Measurements from ENCODE around the gene CRTC3. TPM values are rescaled to one million over a fixed set of nuclear protein-coding genes. Genes with fewer than 3 reads are reported as not detected.

Gene CRTC3
- total RNA-seq, 1 donor from 2014 or later = 21.4 TPM

DNA sequence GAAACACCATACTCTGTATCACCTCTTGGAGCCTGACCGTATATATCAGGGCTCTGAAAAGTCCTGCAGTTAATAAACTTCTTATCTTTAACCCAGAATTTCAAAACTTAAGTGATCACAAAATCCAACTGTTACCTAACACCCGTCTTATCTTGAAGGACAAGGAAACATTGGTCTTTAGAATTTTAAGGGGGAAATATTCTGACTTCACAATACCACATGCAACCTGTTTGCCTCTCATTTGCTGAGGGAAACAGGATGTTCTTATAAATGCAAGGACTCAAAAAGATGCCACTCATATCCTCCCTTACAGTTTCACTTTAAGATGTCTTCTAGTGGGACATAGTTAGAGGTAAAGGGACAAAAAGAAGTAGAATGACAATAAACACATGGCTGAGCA lies 67.9 kb downstream of the CRTC3 start:
- H3K27me3 ChIP-seq (ENCODE audit: insufficient read depth, low read length) = no peaks in the 10 kb centered on the region
- H2AFZ ChIP-seq (ENCODE audit: low read depth, low read length) = no peak overlapping the region
- Mint-ChIP-seq H3K9me3 (ENCODE audit: unreplicated experiment) (no peaks in the 10 kb centered on the region), H3K36me3 (ENCODE audit: low read depth, unreplicated experiment) (peaks cover 17% of the 10 kb centered on the region), H3K4me3 (ENCODE audit: unreplicated experiment) (no peak overlapping the region), H3K27ac (ENCODE audit: unreplicated experiment) (no peak overlapping the region), H3K4me1 (ENCODE audit: low read depth, unreplicated experiment) (peaks cover 4% of the 10 kb centered on the region), H3K27me3 (ENCODE audit: low read depth, unreplicated experiment) (no peaks in the 10 kb centered on the region)
- no peak overlapping the region for H3K4me2 ChIP-seq (ENCODE audit: low read length)
- H3K9ac ChIP-seq (ENCODE audit: low read length) = no peak overlapping the region
- no peak overlapping the region for H3K4me3 ChIP-seq (ENCODE audit: insufficient read depth, low read depth, low read length)
- H4K20me1 ChIP-seq (ENCODE audit: insufficient read depth, low read length) = peaks cover 17% of the 10 kb centered on the region
- no peak for DNase-seq (ENCODE audit: low read depth)
- no peaks in the 10 kb centered on the region for H3K9me3 ChIP-seq (ENCODE audit: insufficient read depth, low read depth, low read length)
- no peaks in the 10 kb centered on the region for H3K79me2 ChIP-seq (ENCODE audit: insufficient read depth, low read length)
- no peak for FAIRE-seq
- no peak overlapping the region for H3K27ac ChIP-seq (ENCODE audit: low read depth, low read length)
- H3K36me3 ChIP-seq (ENCODE audit: insufficient read depth, low read length) = no peaks in the 10 kb centered on the region
- TF ChIP-seq, protein P1, sequence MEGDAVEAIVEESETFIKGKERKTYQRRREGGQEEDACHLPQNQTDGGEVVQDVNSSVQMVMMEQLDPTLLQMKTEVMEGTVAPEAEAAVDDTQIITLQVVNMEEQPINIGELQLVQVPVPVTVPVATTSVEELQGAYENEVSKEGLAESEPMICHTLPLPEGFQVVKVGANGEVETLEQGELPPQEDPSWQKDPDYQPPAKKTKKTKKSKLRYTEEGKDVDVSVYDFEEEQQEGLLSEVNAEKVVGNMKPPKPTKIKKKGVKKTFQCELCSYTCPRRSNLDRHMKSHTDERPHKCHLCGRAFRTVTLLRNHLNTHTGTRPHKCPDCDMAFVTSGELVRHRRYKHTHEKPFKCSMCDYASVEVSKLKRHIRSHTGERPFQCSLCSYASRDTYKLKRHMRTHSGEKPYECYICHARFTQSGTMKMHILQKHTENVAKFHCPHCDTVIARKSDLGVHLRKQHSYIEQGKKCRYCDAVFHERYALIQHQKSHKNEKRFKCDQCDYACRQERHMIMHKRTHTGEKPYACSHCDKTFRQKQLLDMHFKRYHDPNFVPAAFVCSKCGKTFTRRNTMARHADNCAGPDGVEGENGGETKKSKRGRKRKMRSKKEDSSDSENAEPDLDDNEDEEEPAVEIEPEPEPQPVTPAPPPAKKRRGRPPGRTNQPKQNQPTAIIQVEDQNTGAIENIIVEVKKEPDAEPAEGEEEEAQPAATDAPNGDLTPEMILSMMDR (IDR thresholded peaks at IDR 0.05; ENCODE audit: insufficient read depth, low read depth, low read length) = no peak
- no peak for TF ChIP-seq EZH2 (IDR thresholded peaks at IDR 0.05; ENCODE audit: insufficient read depth, low read length)
- peaks cover 1% of the 10 kb centered on the region for H3K4me1 ChIP-seq (ENCODE audit: insufficient read depth, low read length)

GRCh38 chr15:90598031-90598577 lies 68.4 kb downstream of the CRTC3 start:
- Histone ChIP-seq H4K20me1 (ENCODE audit: insufficient read depth, low read length) (peaks cover 17% of the 10 kb centered on the region), H3K36me3 (ENCODE audit: insufficient read depth, low read length) (no peaks in the 10 kb centered on the region), H3K4me1 (ENCODE audit: insufficient read depth, low read length) (no peaks in the 10 kb centered on the region), H3K9me3 (ENCODE audit: insufficient read depth, low read depth, low read length) (no peaks in the 10 kb centered on the region), H3K4me2 (ENCODE audit: low read length) (no peak overlapping the region), H3K9ac (ENCODE audit: low read length) (no peak overlapping the region), H3K79me2 (ENCODE audit: insufficient read depth, low read length) (no peaks in the 10 kb centered on the region), H3K27ac (ENCODE audit: low read depth, low read length) (no peak overlapping the region), H2AFZ (ENCODE audit: low read depth, low read length) (no peak overlapping the region), H3K4me3 (ENCODE audit: insufficient read depth, low read depth, low read length) (no peak overlapping the region), H3K27me3 (ENCODE audit: insufficient read depth, low read length) (no peaks in the 10 kb centered on the region)
- DNase-seq (ENCODE audit: low read depth) (no peak), FAIRE-seq (no peak)
- Mint-ChIP-seq H3K9me3 (ENCODE audit: unreplicated experiment) (no peaks in the 10 kb centered on the region), H3K27ac (ENCODE audit: unreplicated experiment) (no peak overlapping the region), H3K27me3 (ENCODE audit: low read depth, unreplicated experiment) (no peaks in the 10 kb centered on the region), H3K4me1 (ENCODE audit: low read depth, unreplicated experiment) (peaks cover 2% of the 10 kb centered on the region), H3K36me3 (ENCODE audit: low read depth, unreplicated experiment) (peaks cover 17% of the 10 kb centered on the region), H3K4me3 (ENCODE audit: unreplicated experiment) (no peak overlapping the region)
- TF ChIP-seq, protein P1 (IDR thresholded peaks at IDR 0.05; ENCODE audit: insufficient read depth, low read depth, low read length) = no peak
- no peak for TF ChIP-seq EZH2 (IDR thresholded peaks at IDR 0.05; ENCODE audit: insufficient read depth, low read length)

- DNase-seq (ENCODE audit: low read depth) = no peak
- H3K4me2 ChIP-seq (ENCODE audit: low read length) = no peak overlapping the region
- no peaks in the 10 kb centered on the region for H3K79me2 ChIP-seq (ENCODE audit: insufficient read depth, low read length)
- H3K4me1 ChIP-seq (ENCODE audit: insufficient read depth, low read length) = no peaks in the 10 kb centered on the region
- TF ChIP-seq, protein P1 (IDR thresholded peaks at IDR 0.05; ENCODE audit: insufficient read depth, low read depth, low read length) = no peak
- no peak for TF ChIP-seq EZH2 (IDR thresholded peaks at IDR 0.05; ENCODE audit: insufficient read depth, low read length)
- H3K27me3 ChIP-seq (ENCODE audit: insufficient read depth, low read length) = no peaks in the 10 kb centered on the region
- no peak overlapping the region for H3K4me3 Mint-ChIP-seq (ENCODE audit: unreplicated experiment)
- no peaks in the 10 kb centered on the region for H3K9me3 ChIP-seq (ENCODE audit: insufficient read depth, low read depth, low read length)
- no peaks in the 10 kb centered on the region for H3K27me3 Mint-ChIP-seq (ENCODE audit: low read depth, unreplicated experiment)
- H3K9ac ChIP-seq (ENCODE audit: low read length) = no peak overlapping the region
- H3K27ac ChIP-seq (ENCODE audit: low read depth, low read length) = no peak overlapping the region
- no peaks in the 10 kb centered on the region for H3K9me3 Mint-ChIP-seq (ENCODE audit: unreplicated experiment)
- H3K27ac Mint-ChIP-seq (ENCODE audit: unreplicated experiment) = no peak overlapping the region
- peaks cover 15% of the 10 kb centered on the region for H3K36me3 Mint-ChIP-seq (ENCODE audit: low read depth, unreplicated experiment)
- no peaks in the 10 kb centered on the region for H3K4me1 Mint-ChIP-seq (ENCODE audit: low read depth, unreplicated experiment)
- H3K36me3 ChIP-seq (ENCODE audit: insufficient read depth, low read length) = no peaks in the 10 kb centered on the region
- H3K4me3 ChIP-seq (ENCODE audit: insufficient read depth, low read depth, low read length) = no peak overlapping the region
- FAIRE-seq = no peak
- H4K20me1 ChIP-seq (ENCODE audit: insufficient read depth, low read length) = peaks cover 17% of the 10 kb centered on the region
- no peak overlapping the region for H2AFZ ChIP-seq (ENCODE audit: low read depth, low read length)
These were observed 69.0 kb downstream of the CRTC3 start for GRCh38 chr15:90598679-90599078.
